ENCODE data around the gene CPED1.

CPED1 gene

GRCh38 chr7:121078701-121079227 is 90.3 kb downstream of the CPED1 start (continued):
- TF ChIP-seq ISL1 (CRISPR knock-in tag; IDR thresholded peaks at IDR 0.05) (no peak), TCF4 (CRISPR knock-in tag; IDR thresholded peaks at IDR 0.05; ENCODE audit: borderline replicate concordance) (no peak), ZNF70 (CRISPR knock-in tag; IDR thresholded peaks at IDR 0.05) (no peak), ZNF565 (CRISPR knock-in tag; conservative IDR thresholded peaks at IDR 0.05; ENCODE audit: low read depth) (no peak)

- no peak for ATAC-seq
- TF ChIP-seq RARB (CRISPR knock-in tag; IDR thresholded peaks at IDR 0.05) (no peak), PPARA (CRISPR knock-in tag; IDR thresholded peaks at IDR 0.05; ENCODE audit: borderline replicate concordance) (no peak), ARNTL (CRISPR knock-in tag; IDR thresholded peaks at IDR 0.05; ENCODE audit: borderline replicate concordance, low read depth) (no peak), ZFP3 (CRISPR knock-in tag; IDR thresholded peaks at IDR 0.05) (no peak), TCF4 (CRISPR knock-in tag; IDR thresholded peaks at IDR 0.05; ENCODE audit: borderline replicate concordance) (no peak), PATZ1 (CRISPR knock-in tag; IDR thresholded peaks at IDR 0.05; ENCODE audit: borderline replicate concordance) (no peak), TOX (CRISPR knock-in tag; IDR thresholded peaks at IDR 0.05; ENCODE audit: borderline replicate concordance) (no peak), CREB5 (CRISPR knock-in tag; IDR thresholded peaks at IDR 0.05; ENCODE audit: low read depth) (no peak), SNAI2 (CRISPR knock-in tag; IDR thresholded peaks at IDR 0.05) (no peak), POU6F1 (CRISPR knock-in tag; IDR thresholded peaks at IDR 0.05; ENCODE audit: borderline replicate concordance, low read depth) (no peak), GLIS3 (CRISPR knock-in tag; IDR thresholded peaks at IDR 0.05) (no peak), ZNF8 (CRISPR knock-in tag; IDR thresholded peaks at IDR 0.05) (no peak), OSR1 (CRISPR knock-in tag; IDR thresholded peaks at IDR 0.05) (no peak)
Observed at GRCh38 chr7:121079425-121080169, 91.1 kb downstream of the CPED1 start.

GRCh38 chr7:121080257-121080912 is 91.9 kb downstream of the CPED1 start:
- no peak for TF ChIP-seq ZNF8 (CRISPR knock-in tag; IDR thresholded peaks at IDR 0.05)
- no peak for TF ChIP-seq CREB5 (CRISPR knock-in tag; IDR thresholded peaks at IDR 0.05; ENCODE audit: low read depth)
- no peak for TF ChIP-seq ZFP3 (CRISPR knock-in tag; IDR thresholded peaks at IDR 0.05)
- no peak for TF ChIP-seq ISL1 (CRISPR knock-in tag; IDR thresholded peaks at IDR 0.05)
- TF ChIP-seq BACH2 (CRISPR knock-in tag; IDR thresholded peaks at IDR 0.05; ENCODE audit: borderline replicate concordance): no peak
- no peak for TF ChIP-seq TOX (CRISPR knock-in tag; IDR thresholded peaks at IDR 0.05; ENCODE audit: borderline replicate concordance)
- no peak for TF ChIP-seq ZNF565 (CRISPR knock-in tag; conservative IDR thresholded peaks at IDR 0.05; ENCODE audit: low read depth)
- TF ChIP-seq ARNTL (CRISPR knock-in tag; IDR thresholded peaks at IDR 0.05; ENCODE audit: borderline replicate concordance, low read depth): no peak
- TF ChIP-seq CSRNP3 (CRISPR knock-in tag; IDR thresholded peaks at IDR 0.05): no peak
- TF ChIP-seq TSHZ2 (CRISPR knock-in tag; IDR thresholded peaks at IDR 0.05): no peak
- ATAC-seq: no peak

Data from SK-N-SH treated with all-trans-retinoic acid at 6 μM for 48 hours (cell line).